ENCODE measurements around the gene TRIM40. TPM values are rescaled to one million over a fixed set of nuclear protein-coding genes. Genes with fewer than 3 reads are reported as not detected.

TRIM40 gene
- total and polyA plus RNA-seq, 2 of the 13 experiments (the other 11 are each of a cell fraction or from before 2014, with no cell fraction given): 0.58 TPM; not detected in 1

DNA sequence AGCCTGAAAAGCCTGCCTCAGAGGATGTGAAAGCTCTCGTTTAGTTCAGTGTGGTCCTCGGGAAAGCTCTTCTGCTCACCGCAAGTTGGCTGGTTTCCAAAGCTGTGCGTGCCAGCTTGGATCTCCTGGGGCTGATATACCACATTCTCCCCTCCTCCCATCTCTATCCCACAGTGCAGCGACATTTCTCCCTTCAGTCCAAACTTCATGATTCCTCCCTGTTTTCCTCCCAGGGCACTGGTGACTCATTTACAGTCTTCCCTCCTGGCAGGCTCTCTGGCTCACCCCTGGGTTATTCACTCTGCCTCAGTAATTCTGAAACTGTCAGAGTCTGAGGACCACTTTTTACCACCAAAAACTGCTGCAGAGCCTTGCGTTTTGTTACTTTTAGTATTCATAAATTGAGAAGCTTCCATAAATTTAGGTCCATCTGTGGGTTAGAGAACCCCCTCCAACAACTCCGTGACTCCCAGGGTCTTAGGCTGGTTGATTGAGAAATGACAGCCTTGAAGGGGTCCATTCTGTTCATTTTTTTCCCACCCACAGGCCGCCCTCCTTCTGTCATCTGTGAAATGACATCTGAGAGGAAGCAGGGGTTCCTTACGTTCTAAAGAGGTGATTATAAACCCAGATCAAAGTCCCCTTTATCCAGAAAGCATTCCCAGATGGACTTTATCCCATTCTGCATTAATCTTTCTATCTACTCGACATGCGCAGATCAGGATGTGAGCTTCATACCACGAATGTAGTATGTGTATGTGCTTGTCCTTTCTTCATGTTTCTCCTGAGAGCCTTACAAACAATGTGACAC is 19.0 kb downstream of the TRIM40 start (continued):
- TF ChIP-seq, protein P1, sequence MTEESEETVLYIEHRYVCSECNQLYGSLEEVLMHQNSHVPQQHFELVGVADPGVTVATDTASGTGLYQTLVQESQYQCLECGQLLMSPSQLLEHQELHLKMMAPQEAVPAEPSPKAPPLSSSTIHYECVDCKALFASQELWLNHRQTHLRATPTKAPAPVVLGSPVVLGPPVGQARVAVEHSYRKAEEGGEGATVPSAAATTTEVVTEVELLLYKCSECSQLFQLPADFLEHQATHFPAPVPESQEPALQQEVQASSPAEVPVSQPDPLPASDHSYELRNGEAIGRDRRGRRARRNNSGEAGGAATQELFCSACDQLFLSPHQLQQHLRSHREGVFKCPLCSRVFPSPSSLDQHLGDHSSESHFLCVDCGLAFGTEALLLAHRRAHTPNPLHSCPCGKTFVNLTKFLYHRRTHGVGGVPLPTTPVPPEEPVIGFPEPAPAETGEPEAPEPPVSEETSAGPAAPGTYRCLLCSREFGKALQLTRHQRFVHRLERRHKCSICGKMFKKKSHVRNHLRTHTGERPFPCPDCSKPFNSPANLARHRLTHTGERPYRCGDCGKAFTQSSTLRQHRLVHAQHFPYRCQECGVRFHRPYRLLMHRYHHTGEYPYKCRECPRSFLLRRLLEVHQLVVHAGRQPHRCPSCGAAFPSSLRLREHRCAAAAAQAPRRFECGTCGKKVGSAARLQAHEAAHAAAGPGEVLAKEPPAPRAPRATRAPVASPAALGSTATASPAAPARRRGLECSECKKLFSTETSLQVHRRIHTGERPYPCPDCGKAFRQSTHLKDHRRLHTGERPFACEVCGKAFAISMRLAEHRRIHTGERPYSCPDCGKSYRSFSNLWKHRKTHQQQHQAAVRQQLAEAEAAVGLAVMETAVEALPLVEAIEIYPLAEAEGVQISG (CRISPR knock-in tag; IDR thresholded peaks at IDR 0.05): peak; percentile 42; the same call in 1 of the 2 replicates
- TF ChIP-seq HDAC2 (CRISPR knock-in tag; IDR thresholded peaks at IDR 0.05) (0 out of 2 replicates have a peak, but pooled peaks have one; percentile 37), ZNF605 (CRISPR knock-in tag; IDR thresholded peaks at IDR 0.05) (peak; percentile 62; the same call in 1 of the 2 replicates), CHD4 (IDR thresholded peaks at IDR 0.05; ENCODE audit: borderline replicate concordance, low read length) (0 out of 2 replicates have a peak, but pooled peaks have one; percentile 34), ZNF263 (CRISPR knock-in tag; IDR thresholded peaks at IDR 0.05) (peak; percentile 90), KLF6 (CRISPR knock-in tag; IDR thresholded peaks at IDR 0.05) (no peak), CREB1 (IDR thresholded peaks at IDR 0.05) (no peak), CREB1 (CRISPR knock-in tag; IDR thresholded peaks at IDR 0.05) (peak; percentile 22; the same call in 1 of the 2 replicates), TEAD3 (CRISPR knock-in tag; optimal IDR thresholded peaks at IDR 0.05; ENCODE audit: borderline replicate concordance) (peak; percentile 59), SOX13 (IDR thresholded peaks at IDR 0.05) (no peak), SOX13 (CRISPR knock-in tag; conservative IDR thresholded peaks at IDR 0.05 in 1 of 2, IDR thresholded peaks at IDR 0.05 in 1 of 2) (peak in 1 of 2 experiments; percentile 35; a peak in 1 of 4 replicates), ZNF792 (CRISPR knock-in tag; IDR thresholded peaks at IDR 0.05) (0 out of 2 replicates have a peak, but pooled peaks have one; percentile 49), IRF2 (CRISPR knock-in tag; IDR thresholded peaks at IDR 0.05) (peak; percentile 67; the same call in 1 of the 2 replicates), HNRNPUL1 (IDR thresholded peaks at IDR 0.05; ENCODE audit: low read depth, low read length) (no peak), RXRA (CRISPR knock-in tag; IDR thresholded peaks at IDR 0.05) (no peak), SOX5 (CRISPR knock-in tag; IDR thresholded peaks at IDR 0.05; ENCODE audit: borderline replicate concordance) (0 out of 2 replicates have a peak, but pooled peaks have one; percentile 13), FOSL1 (CRISPR knock-in tag; IDR thresholded peaks at IDR 0.05; ENCODE audit: borderline replicate concordance) (peak; percentile 69; the same call in 1 of the 2 replicates), MED1 (CRISPR knock-in tag; IDR thresholded peaks at IDR 0.05) (0 out of 2 replicates have a peak, but pooled peaks have one; percentile 30)
- TF ChIP-seq, protein P2, sequence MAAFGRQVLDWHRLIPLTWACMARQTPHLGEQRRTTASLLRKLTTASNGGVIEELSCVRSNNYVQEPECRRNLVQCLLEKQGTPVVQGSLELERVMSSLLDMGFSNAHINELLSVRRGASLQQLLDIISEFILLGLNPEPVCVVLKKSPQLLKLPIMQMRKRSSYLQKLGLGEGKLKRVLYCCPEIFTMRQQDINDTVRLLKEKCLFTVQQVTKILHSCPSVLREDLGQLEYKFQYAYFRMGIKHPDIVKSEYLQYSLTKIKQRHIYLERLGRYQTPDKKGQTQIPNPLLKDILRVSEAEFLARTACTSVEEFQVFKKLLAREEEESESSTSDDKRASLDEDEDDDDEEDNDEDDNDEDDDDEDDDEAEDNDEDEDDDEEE (CRISPR knock-in tag; IDR thresholded peaks at IDR 0.05): no peak
- TF ChIP-seq, protein P3, sequence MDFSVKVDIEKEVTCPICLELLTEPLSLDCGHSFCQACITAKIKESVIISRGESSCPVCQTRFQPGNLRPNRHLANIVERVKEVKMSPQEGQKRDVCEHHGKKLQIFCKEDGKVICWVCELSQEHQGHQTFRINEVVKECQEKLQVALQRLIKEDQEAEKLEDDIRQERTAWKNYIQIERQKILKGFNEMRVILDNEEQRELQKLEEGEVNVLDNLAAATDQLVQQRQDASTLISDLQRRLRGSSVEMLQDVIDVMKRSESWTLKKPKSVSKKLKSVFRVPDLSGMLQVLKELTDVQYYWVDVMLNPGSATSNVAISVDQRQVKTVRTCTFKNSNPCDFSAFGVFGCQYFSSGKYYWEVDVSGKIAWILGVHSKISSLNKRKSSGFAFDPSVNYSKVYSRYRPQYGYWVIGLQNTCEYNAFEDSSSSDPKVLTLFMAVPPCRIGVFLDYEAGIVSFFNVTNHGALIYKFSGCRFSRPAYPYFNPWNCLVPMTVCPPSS (IDR thresholded peaks at IDR 0.05): no peak
- TF ChIP-seq, protein P4, sequence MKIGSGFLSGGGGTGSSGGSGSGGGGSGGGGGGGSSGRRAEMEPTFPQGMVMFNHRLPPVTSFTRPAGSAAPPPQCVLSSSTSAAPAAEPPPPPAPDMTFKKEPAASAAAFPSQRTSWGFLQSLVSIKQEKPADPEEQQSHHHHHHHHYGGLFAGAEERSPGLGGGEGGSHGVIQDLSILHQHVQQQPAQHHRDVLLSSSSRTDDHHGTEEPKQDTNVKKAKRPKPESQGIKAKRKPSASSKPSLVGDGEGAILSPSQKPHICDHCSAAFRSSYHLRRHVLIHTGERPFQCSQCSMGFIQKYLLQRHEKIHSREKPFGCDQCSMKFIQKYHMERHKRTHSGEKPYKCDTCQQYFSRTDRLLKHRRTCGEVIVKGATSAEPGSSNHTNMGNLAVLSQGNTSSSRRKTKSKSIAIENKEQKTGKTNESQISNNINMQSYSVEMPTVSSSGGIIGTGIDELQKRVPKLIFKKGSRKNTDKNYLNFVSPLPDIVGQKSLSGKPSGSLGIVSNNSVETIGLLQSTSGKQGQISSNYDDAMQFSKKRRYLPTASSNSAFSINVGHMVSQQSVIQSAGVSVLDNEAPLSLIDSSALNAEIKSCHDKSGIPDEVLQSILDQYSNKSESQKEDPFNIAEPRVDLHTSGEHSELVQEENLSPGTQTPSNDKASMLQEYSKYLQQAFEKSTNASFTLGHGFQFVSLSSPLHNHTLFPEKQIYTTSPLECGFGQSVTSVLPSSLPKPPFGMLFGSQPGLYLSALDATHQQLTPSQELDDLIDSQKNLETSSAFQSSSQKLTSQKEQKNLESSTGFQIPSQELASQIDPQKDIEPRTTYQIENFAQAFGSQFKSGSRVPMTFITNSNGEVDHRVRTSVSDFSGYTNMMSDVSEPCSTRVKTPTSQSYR (CRISPR knock-in tag; IDR thresholded peaks at IDR 0.05; ENCODE audit: borderline replicate concordance): peak; percentile 83

Measured in HepG2 (cell line).